K562 (cell line): ENCODE data around the gene ZFYVE16. TPM values are rescaled to one million over a fixed set of nuclear protein-coding genes. Genes with fewer than 3 reads are reported as not detected.

Experiments
- ATAC-seq: fragments of 200-7000 bp; cut with Tn5 transposase; 3 replicates; pipeline ENCODE4 v1.9.1; 2020; ENCODE audit warnings: moderate library complexity
- BruUV-seq: library from RNA; stranded (reverse); fragments of 400-500 nt; replicated peaks from 2 replicates; lab custom pipeline; 2021; lab: Mats Ljungman, UMichigan
- CTCF ChIA-PET: fragments of 300-600 bp; formaldehyde crosslinking; extraction: SDS; loops from one replicate; lab custom pipeline; 2021; ENCODE audit warnings: low intra/inter-chr PET ratio; lab: Yijun Ruan, JAX
- POLR2A ChIA-PET: fragments of 300-600, 350-650 bp; sonication (Branson Sonifier 250); formaldehyde crosslinking; extraction: SDS; loops from one replicate; lab custom pipeline; 2021; ENCODE audit warnings: antibody characterized with exemption, inconsistent platforms; lab: Yijun Ruan, JAX
- DNase-seq, 4 experiments: peaks; one replicate each; pipeline versions ENCODE4 v3.0.0 to v3.0.0-alpha.2; 2011 to 2018; ENCODE audit warnings: low spot score in 3 of 4, mixed read lengths in 3 of 4; ENCODE audit errors: extremely low read depth in 1 of 4
- FAIRE-seq: peaks from 2 replicates; lab custom pipeline; 2011; peaks lifted over from hg19 to GRCh38; lab: Jason Lieb, UNC
- H2AFZ ChIP-seq: 2 replicates; pipeline ENCODE4 v1.6.0; 2011; ENCODE audit warnings: low read depth, low read length, control low read depth, inconsistent platforms
- H3K27ac ChIP-seq: fragments of 200-600 bp; 3 replicates; pipeline ENCODE4 v1.8.0; 2011; ENCODE audit warnings: low read depth, mild to moderate bottlenecking, control low read depth, inconsistent platforms, low read length, moderate library complexity, mixed read lengths; ENCODE audit errors: extremely low read depth
- H3K27me3 ChIP-seq, 2 experiments: fragments of 300-600 bp in 1 of 2; 2 replicates in 1 of 2; 3 replicates in 1 of 2; pipeline versions ENCODE4 v1.6.0 to v1.8.0; 2011; ENCODE audit warnings: inconsistent platforms in 2 of 2, low read length in 2 of 2, mild to moderate bottlenecking in 1 of 2, mixed read lengths in 1 of 2, moderate library complexity in 1 of 2; ENCODE audit not compliant: control insufficient read depth in 2 of 2, insufficient read depth in 2 of 2
- H3K36me3 ChIP-seq: fragments of 300-600 bp; 3 replicates; pipeline ENCODE4 v1.8.0; 2011; ENCODE audit warnings: mild to moderate bottlenecking, low read length, inconsistent platforms; ENCODE audit not compliant: control insufficient read depth, insufficient read depth
- H3K4me1 ChIP-seq, 2 experiments: fragments of 200-600 bp in 1 of 2; replicated peaks in 1 of 2; 2 replicates in 1 of 2; 3 replicates in 1 of 2; pipeline versions ENCODE4 v1.5.1 to v1.8.0; 2011; ENCODE audit warnings: inconsistent platforms in 2 of 2, low read length in 2 of 2, mild to moderate bottlenecking in 1 of 2, mixed read lengths in 1 of 2, moderate library complexity in 1 of 2; ENCODE audit not compliant: control insufficient read depth in 2 of 2, insufficient read depth in 2 of 2
- H3K4me2 ChIP-seq: 2 replicates; pipeline ENCODE4 v1.6.1; 2011; ENCODE audit warnings: low read length, control low read depth, inconsistent platforms, mixed read lengths; ENCODE audit not compliant: insufficient read depth
- H3K4me3 ChIP-seq: fragments of 200-600 bp; sonication (generic), shearing (Covaris generic); 2 replicates; pipeline ENCODE4 v1.5.1; 2016; ENCODE audit warnings: control low read depth, inconsistent platforms
- H3K79me2 ChIP-seq: fragments of 200-600 bp; 3 replicates; pipeline ENCODE4 v1.8.0; 2011; ENCODE audit warnings: low read length, inconsistent platforms; ENCODE audit not compliant: control insufficient read depth, insufficient read depth
- H3K9ac ChIP-seq, 2 experiments: 2 replicates each; pipeline versions ENCODE4 v1.6.0 to v1.6.1; 2011; ENCODE audit warnings: low read depth in 2 of 2, low read length in 2 of 2, control low read depth in 1 of 2, inconsistent platforms in 1 of 2, mild to moderate bottlenecking in 1 of 2, mixed read lengths in 1 of 2; ENCODE audit not compliant: insufficient read depth in 1 of 2
- H3K9me1 ChIP-seq: one replicate; pipeline ENCODE4 v1.6.0; 2011; ENCODE audit warnings: inconsistent platforms, mild to moderate bottlenecking, low read length, moderate library complexity; ENCODE audit not compliant: control insufficient read depth, insufficient read depth
- H3K9me3 ChIP-seq: replicated peaks from 2 replicates; pipeline ENCODE4 v1.5.1; 2011; ENCODE audit warnings: low read depth, low read length, inconsistent platforms; ENCODE audit not compliant: control insufficient read depth, insufficient read depth
- H4K20me1 ChIP-seq: replicated peaks from 2 replicates; pipeline ENCODE4 v1.6.1; 2011; ENCODE audit warnings: low read length, inconsistent platforms, mixed read lengths; ENCODE audit not compliant: control insufficient read depth, insufficient read depth
- GABPA ChIP-seq: fragments of 200-800 bp; sonication (Bioruptor generic); conservative IDR thresholded peaks from 2 replicates; pipeline ENCODE4 v1.6.1; 2016; ENCODE audit warnings: low read depth, missing genetic modification characterization, missing compliant biosample characterization
- GMEB1 ChIP-seq: fragments of 250-450 bp; sonication (Bioruptor Pico); IDR thresholded peaks from 2 replicates; pipeline ENCODE4 v1.4.0; 2020; ENCODE audit warnings: mild to moderate bottlenecking
- MECOM ChIP-seq: fragments of 250-450 bp; sonication (Bioruptor Pico); IDR thresholded peaks from 2 replicates; pipeline ENCODE4 v1.8.0; 2022; ENCODE audit warnings: inconsistent platforms
- MTA1 ChIP-seq: fragments of 450-650 bp; IDR thresholded peaks from 2 replicates; pipeline ENCODE4 v1.6.1; 2017; ENCODE audit warnings: borderline replicate concordance
- NCOA1 ChIP-seq: fragments of 450-650 bp; IDR thresholded peaks from 2 replicates; pipeline ENCODE4 v1.6.1; 2016; ENCODE audit warnings: low read depth
- POLR2AphosphoS5 ChIP-seq: IDR thresholded peaks from 2 replicates; pipeline ENCODE4 v1.6.1; 2011; ENCODE audit warnings: mild to moderate bottlenecking, low read depth, low read length, moderate library complexity; ENCODE audit not compliant: control insufficient read depth, insufficient read depth
- SMARCA4 ChIP-seq: fragments of 450-650 bp; IDR thresholded peaks from 2 replicates; pipeline ENCODE4 v1.6.1; 2016
- ZFP1 ChIP-seq: fragments of 450-650 bp; formaldehyde crosslinking; IDR thresholded peaks from 2 replicates; pipeline ENCODE4 v1.4.0; 2020; ENCODE audit warnings: mild to moderate bottlenecking, mixed read lengths
- ZNF23 ChIP-seq: fragments of 250-450 bp; sonication (Bioruptor Pico); IDR thresholded peaks from 2 replicates; pipeline ENCODE4 v1.4.0; 2020; ENCODE audit warnings: mild to moderate bottlenecking
- ZNF589 ChIP-seq: fragments of 200-800 bp; sonication (Bioruptor generic); IDR thresholded peaks from 2 replicates; pipeline ENCODE4 v1.6.1; 2016; ENCODE audit warnings: low read depth, missing genetic modification characterization, missing compliant biosample characterization
- ZNF695 ChIP-seq: fragments of 450-650 bp; formaldehyde crosslinking; IDR thresholded peaks from 2 replicates; pipeline ENCODE4 v1.4.0; 2020; ENCODE audit warnings: mild to moderate bottlenecking, moderate library complexity
- ZNF778 ChIP-seq: fragments of 450-650 bp; formaldehyde crosslinking; IDR thresholded peaks from 2 replicates; pipeline ENCODE4 v1.4.0; 2020; ENCODE audit warnings: mild to moderate bottlenecking, moderate library complexity
- WGBS: fragments of 100-300 bp; shearing (Covaris generic); methylation state at CpG from one replicate; pipeline ENCODE4 v1.1.6; 2016; ENCODE audit warnings: low coverage, mixed read lengths; ENCODE audit not compliant: insufficient coverage; ENCODE audit errors: missing lambda C conversion rate; 5-methylcytosine and 5-hydroxymethylcytosine counted together
- in situ Hi-C: fragments of 300-500 bp; cut with MboI; formaldehyde crosslinking; loops from 4 replicates; pipeline ENCODE4 v1.15.0; 2018; ENCODE audit warnings: inconsistent platforms, mixed read lengths
- intact Hi-C: fragments of 100-400 bp; cut with micrococcal nuclease; formaldehyde crosslinking; loops from 2 replicates; pipeline ENCODE4 v1.14.2; 2022
- polyA plus RNA-seq, 8 experiments: library from polyadenylated mRNA; depleted of rRNA in 4 of 8; stranded (reverse) in 5 of 8; unstranded in 3 of 8; fragments of >200 nt; fragmentation: Nextera tagmentation in 2 of 8; fragmentation: Illumina TruSeq in 1 of 8; extraction: Ambion mirVana in 2 of 8; extraction: Trizol in 1 of 8; gene quantifications; 2 replicates each; pipeline versions ENCODE4 v1.2.1 to v1.2.3, GENCODE V29; 2011 to 2014; ENCODE audit warnings: inconsistent platforms in 1 of 8, missing spikeins in 1 of 8
- total RNA-seq, 7 experiments: library from RNA; depleted of rRNA in 6 of 7; stranded (reverse); fragments of >200 nt in 6 of 7; fragmentation: Illumina TruSeq in 2 of 7; extraction: Trizol in 2 of 7; gene quantifications; 2 replicates each; pipeline versions ENCODE4 v1.2.1 to v1.2.3, GENCODE V29; 2011 to 2021; ENCODE audit warnings: low replicate concordance in 1 of 7

The ZFYVE16 gene
- total and polyA plus RNA-seq, 9 of the 15 experiments (the other 6 are each of a cell fraction or from before 2014, with no cell fraction given): 6.0 to 18.9 (median 12.5) TPM

- TF ChIP-seq POLR2AphosphoS5 (no peak), ZNF589 (CRISPR knock-in tag) (no peak), MTA1 (no peak), ZNF23 (CRISPR knock-in tag) (no peak)
- TF ChIP-seq, all 486 proteins: peak for 10
Observed at GRCh38 chr5:80487829-80488721, 80.2 kb downstream of the ZFYVE16 start, which contains the start of gene FAM151B (continued).

- ATAC-seq (no peak), DNase-seq (no peak), FAIRE-seq (no peak)
- intact Hi-C loops (no loop called here), in situ Hi-C loops (no loop called here)
- TF ChIP-seq ZFP1 (CRISPR knock-in tag) (no peak), SMARCA4 (no peak), ZNF778 (CRISPR knock-in tag) (no peak), GMEB1 (CRISPR knock-in tag) (no peak), MECOM (CRISPR knock-in tag) (no peak), NCOA1 (no peak), ZNF695 (no peak), GABPA (tag) (no peak)
- peaks cover 0 to 9% of the 10 kb centered on the region in 2 experiments; a peak in 2 of 5 replicates for H3K4me1 ChIP-seq
- peaks cover 14 to 17% of the 10 kb centered on the region in 2 experiments; a peak in 4 of 5 replicates for H3K27me3 ChIP-seq
- ChIA-PET POLR2A (interaction anchor here (1.2 kb wide), 1 partner anchor 9 kb away, joined by 3 read pairs; no protein-coding TSS in a partner anchor), CTCF (no interaction called here)
- H2AFZ ChIP-seq: no peak overlapping the region
- H4K20me1 ChIP-seq: no peaks in the 10 kb centered on the region
- WGBS: 34% methylated on average over 3 of the region's 3 CpGs
- BruUV-seq: no TSS peak
- H3K36me3 ChIP-seq: no peaks in the 10 kb centered on the region
- H3K9ac ChIP-seq: no peak overlapping the region
- no peaks in the 10 kb centered on the region for H3K79me2 ChIP-seq
- H3K4me3 ChIP-seq: no peak overlapping the region
- H3K9me1 ChIP-seq: no peaks in the 10 kb centered on the region
- no peaks in the 10 kb centered on the region for H3K9me3 ChIP-seq
- no peak overlapping the region for H3K27ac ChIP-seq
- no peak overlapping the region for H3K4me2 ChIP-seq
Observed at GRCh38 chr5:80491296-80491695, 83.4 kb downstream of the ZFYVE16 start.
